Measurements from ENCODE around the gene RFX3. TPM values are rescaled to one million over a fixed set of nuclear protein-coding genes. Genes with fewer than 3 reads are reported as not detected.

The RFX3 gene
- total and polyA plus RNA-seq, 12 donors = 1.4 to 14.2 (median 5.5) TPM

DNA sequence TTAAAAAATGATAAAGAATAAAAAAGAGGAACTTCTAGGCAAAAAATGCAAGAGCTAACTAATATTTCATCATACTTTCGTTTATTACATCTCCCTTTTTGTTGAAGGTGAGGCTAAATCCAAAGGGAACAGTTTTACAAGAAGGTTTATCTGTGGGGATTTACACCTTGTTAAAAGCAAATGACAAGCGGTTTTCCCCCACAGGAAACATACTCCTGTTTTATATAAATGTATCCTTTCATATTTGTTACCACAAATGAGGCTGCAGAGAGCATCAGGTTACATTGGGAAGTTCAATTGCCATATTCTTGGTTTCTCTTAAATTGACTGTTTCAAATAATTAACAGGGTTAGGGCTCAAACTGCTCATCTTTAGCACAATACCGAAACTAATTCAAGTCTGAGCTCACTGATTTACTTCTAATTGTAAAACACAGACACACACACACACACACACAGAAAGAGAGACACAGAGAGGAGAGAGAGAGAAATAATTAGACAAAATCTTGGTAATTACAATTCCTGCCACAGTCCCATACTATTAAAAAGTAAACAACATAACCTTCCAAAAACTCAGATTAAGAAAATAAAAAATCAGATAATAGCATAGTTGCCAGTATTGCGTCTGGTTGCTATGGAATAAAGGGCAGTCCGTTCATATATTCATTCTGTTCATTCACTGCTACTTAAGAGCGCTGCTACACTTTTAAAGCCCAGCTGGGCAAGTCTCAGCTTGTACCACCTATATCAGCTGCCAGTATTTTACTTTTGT, 17.1 kb downstream of the RFX3 start:
- Histone ChIP-seq H3K36me3 (replicated peaks in 1 of 2) (no peaks in the 10 kb centered on the region), H3K27ac (peak overlapping the region in 2 of 5 donors; percentile 30 to 34), H3K4me3 (peak overlapping the region in 1 of 4 donors; percentile 41), H3K27me3 (no peaks in the 10 kb centered on the region), H3K4me1 (replicated peaks in 1 of 2) (peaks cover 0 to 27% of the 10 kb centered on the region in 2 donors), H3K9me3 (replicated peaks in 1 of 3) (no peaks in the 10 kb centered on the region)
- no peak for DNase-seq
- no peak for TF ChIP-seq POLR2A (IDR thresholded peaks at IDR 0.05)
- TF ChIP-seq CTCF (IDR thresholded peaks at IDR 0.05) = no peak
- 65 to 78% (median 75%) methylated on average over 6 of the region's 6 CpGs for WGBS, 4 donors
- intact Hi-C loops (cut with DNase I) = no loop called here

DNA sequence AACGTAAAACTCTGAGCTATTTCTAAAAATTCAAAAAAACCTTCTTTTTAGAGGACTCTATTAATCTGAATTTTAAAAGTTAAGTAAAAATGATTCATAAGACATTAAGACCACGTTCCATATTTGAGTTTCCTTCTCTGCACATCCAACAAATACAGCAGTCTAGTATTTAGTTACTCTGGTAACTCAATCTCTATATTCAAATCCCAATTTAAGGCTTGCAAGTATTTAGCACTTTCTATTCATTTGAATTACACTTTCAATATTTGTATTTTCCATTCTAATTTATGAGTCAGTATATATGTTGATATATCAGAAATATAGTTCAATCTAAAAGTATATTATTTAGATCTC, 17.7 kb downstream of the RFX3 start:
- H3K36me3 ChIP-seq (replicated peaks in 1 of 2) = no peaks in the 10 kb centered on the region
- H3K27me3 ChIP-seq = no peaks in the 10 kb centered on the region
- DNase-seq = no peak
- intact Hi-C loops (cut with DNase I) = no loop called here
- peaks cover 0 to 20% of the 10 kb centered on the region in 2 donors for H3K4me1 ChIP-seq (replicated peaks in 1 of 2)
- peak overlapping the region in 1 of 4 donors; percentile 41 for H3K4me3 ChIP-seq
- 64 to 82% (median 70%) methylated on average over 2 of the region's 2 CpGs for WGBS, 4 donors
- H3K9me3 ChIP-seq (replicated peaks in 1 of 3) = no peaks in the 10 kb centered on the region
- H3K27ac ChIP-seq = peak overlapping the region in 1 of 5 donors; percentile 34
- TF ChIP-seq POLR2A (IDR thresholded peaks at IDR 0.05) (no peak), CTCF (IDR thresholded peaks at IDR 0.05) (no peak)

DNA sequence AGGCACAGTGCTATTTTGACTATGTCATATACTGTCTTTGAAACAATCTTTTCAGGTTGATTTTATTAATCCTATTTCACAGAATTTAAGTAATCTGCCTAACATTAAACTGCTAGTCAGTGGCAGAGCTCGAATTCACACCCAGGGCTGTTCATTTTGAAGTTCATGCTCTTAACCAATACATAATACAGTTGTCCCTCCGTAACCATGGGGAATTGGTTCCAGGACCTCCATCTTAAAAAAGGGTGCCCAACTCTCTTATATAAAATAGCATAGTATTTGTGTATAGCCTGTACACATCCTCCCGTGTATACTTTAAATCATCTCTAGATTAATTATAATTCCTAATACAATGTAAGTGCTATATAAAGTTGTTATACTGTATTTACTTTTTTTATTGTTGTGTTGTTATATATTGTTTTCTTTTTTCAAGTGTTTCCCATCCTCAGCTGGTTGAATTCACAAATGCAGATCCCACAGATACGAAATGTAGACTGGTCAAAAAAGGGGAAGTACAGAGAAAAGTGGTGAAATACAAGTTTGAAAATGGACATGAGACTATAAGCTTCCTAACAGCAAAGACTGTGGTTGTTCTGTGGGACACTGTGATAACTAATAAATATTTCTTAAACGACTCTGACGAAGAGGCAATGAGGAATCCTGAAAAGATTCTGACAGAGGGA, 18.3 kb downstream of the RFX3 start:
- intact Hi-C loops (cut with DNase I) = no loop called here
- peak overlapping the region in 1 of 4 donors; percentile 41 for H3K4me3 ChIP-seq
- H3K27ac ChIP-seq = peak overlapping the region in 1 of 5 donors; percentile 34

More for the DNA sequence above, 18.3 kb downstream of the RFX3 start:
- no peaks in the 10 kb centered on the region for H3K27me3 ChIP-seq
- no peaks in the 10 kb centered on the region for H3K9me3 ChIP-seq (replicated peaks in 1 of 3)
- 74 to 89% (median 81%) methylated on average over 6 of the region's 6 CpGs for WGBS, 4 donors
- no peak for TF ChIP-seq POLR2A (IDR thresholded peaks at IDR 0.05)
- TF ChIP-seq CTCF (IDR thresholded peaks at IDR 0.05) = no peak
- no peak for DNase-seq
- H3K36me3 ChIP-seq (replicated peaks in 1 of 2) = no peaks in the 10 kb centered on the region
- H3K4me1 ChIP-seq (replicated peaks in 1 of 2) = peaks cover 0 to 16% of the 10 kb centered on the region in 2 donors

Measured in adrenal gland (tissue), 12 donors.